ENCODE results near the gene CFAP46.
"Not testable (repeated sequence)": the region's sequence is repeated elsewhere in the genome, so short reads cannot be mapped to it uniquely, and the experiment has no call there.

The CFAP46 gene

DNA sequence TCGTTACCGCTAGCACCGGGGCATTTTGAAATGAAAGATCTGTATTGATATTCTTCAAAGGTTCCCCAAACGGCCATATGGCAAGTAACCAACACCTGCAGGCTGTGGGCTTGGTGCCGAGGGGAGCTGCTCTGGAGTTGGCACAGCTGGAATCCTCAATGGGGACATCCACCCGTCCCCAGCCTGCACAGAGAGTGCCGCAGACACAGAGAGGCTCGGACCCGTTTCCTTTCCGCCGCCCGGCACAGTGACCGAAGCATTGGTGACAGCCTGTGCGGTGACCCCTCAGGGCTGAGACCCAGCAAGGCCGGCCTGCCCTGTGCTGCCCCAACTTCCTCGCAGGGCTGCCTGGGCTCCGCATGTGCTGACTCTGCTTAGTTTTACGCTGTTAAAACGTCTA, 4.5 kb downstream of the CFAP46 start:
- Histone ChIP-seq H3K9me3 (ENCODE audit: control insufficient read depth, insufficient read depth, low read length) (no peaks in the 10 kb centered on the region), H3K36me3 (ENCODE audit: control insufficient read depth, insufficient read depth, low read length) (peaks cover under 1% of the 10 kb centered on the region), H3K27me3 (ENCODE audit: control insufficient read depth, insufficient read depth, low read length) (no peaks in the 10 kb centered on the region), H3K4me1 (ENCODE audit: control insufficient read depth, insufficient read depth, low read length) (no peaks in the 10 kb centered on the region), H3K4me3 (ENCODE audit: low read depth, low read length) (no peak overlapping the region), H3K9ac (ENCODE audit: low read depth, low read length) (no peak overlapping the region)

DNA sequence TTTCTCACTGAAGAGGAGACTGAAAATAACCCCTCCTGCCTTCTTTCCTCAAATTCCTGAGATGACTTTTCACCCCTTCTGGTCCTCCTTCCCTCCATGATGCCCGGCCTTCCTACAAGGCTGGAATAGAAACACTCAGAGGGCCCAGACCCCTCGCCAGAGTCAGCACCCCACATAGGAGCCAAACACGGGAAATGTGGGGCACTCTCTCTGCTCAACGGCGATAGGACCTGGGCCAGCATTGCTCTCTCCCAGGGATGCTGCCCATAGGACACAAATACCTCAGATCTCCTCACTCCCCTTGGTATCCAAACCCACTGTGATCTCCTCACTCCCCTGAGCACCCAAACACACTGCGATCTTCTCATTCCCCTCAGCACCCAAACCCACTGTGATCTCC, 7.4 kb downstream of the CFAP46 start:
- Histone ChIP-seq H3K9me3 (ENCODE audit: control insufficient read depth, insufficient read depth, low read length) (no peaks in the 10 kb centered on the region), H3K4me1 (ENCODE audit: control insufficient read depth, insufficient read depth, low read length) (no peaks in the 10 kb centered on the region), H3K9ac (ENCODE audit: low read depth, low read length) (no peak overlapping the region), H3K4me3 (ENCODE audit: low read depth, low read length) (no peak overlapping the region), H3K36me3 (ENCODE audit: control insufficient read depth, insufficient read depth, low read length) (peaks cover 2% of the 10 kb centered on the region), H3K27me3 (ENCODE audit: control insufficient read depth, insufficient read depth, low read length) (no peaks in the 10 kb centered on the region)

DNA sequence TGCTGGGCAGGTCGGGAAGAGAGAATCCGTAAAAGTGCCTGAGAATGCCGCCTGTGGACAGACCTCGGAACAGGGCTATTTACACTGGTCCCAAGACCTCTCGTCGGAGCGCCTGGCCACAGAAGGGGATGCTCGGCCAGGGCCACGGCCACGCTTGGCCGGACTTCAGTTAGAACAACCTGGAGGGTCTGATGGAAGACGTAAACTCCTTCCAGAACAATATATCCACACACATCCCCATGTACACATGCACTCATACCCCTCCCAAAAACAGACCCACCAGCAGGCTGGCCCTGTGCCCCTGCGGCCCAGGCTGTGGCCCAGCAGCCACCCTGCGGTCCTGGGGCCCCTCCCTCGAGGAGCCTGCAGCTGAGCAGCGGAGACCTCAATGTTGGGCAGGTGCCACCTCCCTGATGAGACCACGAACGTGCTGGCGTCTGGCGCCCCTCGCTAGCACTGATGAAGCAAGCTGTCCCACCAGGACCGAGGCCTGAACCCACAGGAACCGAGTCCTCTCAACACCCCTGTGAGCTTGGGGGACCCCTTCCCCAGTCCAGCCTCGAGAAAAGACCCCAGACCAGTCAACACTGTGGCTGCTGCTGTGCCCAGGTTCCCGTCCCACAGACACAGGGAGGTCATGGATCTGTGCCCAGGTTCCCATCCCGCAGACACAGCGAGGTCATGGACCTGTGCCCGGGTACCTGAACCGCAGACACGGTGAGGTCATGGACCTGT, 8.9 kb downstream of the CFAP46 start:
- H3K4me1 ChIP-seq (ENCODE audit: control insufficient read depth, insufficient read depth, low read length): no peaks in the 10 kb centered on the region
- no peak overlapping the region for H3K4me3 ChIP-seq (ENCODE audit: low read depth, low read length)
- H3K9ac ChIP-seq (ENCODE audit: low read depth, low read length): no peak overlapping the region
- H3K27me3 ChIP-seq (ENCODE audit: control insufficient read depth, insufficient read depth, low read length): no peaks in the 10 kb centered on the region
- H3K9me3 ChIP-seq (ENCODE audit: control insufficient read depth, insufficient read depth, low read length): no peaks in the 10 kb centered on the region
- H3K36me3 ChIP-seq (ENCODE audit: control insufficient read depth, insufficient read depth, low read length): peaks cover 5% of the 10 kb centered on the region

DNA sequence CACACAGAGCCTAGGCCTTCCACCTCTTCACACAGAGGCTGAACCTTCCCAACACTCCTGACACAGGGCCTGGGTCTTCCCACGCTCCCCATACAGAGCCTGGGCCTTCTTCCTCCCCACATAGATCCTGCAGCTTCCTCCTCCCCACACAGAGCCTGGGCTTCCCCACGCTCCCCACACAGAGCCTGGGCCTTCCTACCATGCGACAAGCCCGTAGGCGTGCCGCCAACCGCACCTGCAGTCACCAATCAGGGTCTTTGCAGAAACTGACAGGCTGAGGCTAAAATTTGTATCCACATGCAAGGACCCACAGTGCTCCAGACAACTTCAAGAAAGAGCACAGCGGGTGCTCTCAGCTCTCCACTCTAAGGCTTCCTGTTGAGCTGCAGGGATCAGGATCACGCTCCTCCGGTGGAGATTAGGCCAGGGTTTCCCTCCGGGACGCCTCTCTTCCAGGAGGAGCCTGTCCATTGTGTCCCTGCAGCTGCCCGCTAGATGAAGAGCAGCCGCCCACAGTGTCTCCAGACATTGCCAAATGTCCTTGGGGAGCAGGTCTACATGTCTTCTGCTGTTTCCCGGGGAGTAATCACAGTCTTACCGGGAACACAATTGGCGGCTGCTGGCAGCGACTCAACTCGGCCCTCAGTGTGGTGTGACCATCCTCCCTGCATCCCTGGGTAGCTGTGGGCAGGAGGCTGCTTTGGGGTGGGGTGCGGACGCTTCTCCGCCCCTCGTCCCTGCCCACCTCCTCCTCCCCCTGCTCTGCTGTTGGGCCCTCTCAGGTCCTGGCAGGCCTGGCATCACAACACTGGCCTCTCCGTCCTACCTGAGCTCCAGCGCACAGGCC, 9.7 kb downstream of the CFAP46 start:
- H3K27me3 ChIP-seq (ENCODE audit: control insufficient read depth, insufficient read depth, low read length): no peaks in the 10 kb centered on the region
- no peak overlapping the region for H3K4me3 ChIP-seq (ENCODE audit: low read depth, low read length)
- H3K9me3 ChIP-seq (ENCODE audit: control insufficient read depth, insufficient read depth, low read length): no peaks in the 10 kb centered on the region
- H3K36me3 ChIP-seq (ENCODE audit: control insufficient read depth, insufficient read depth, low read length): peaks cover 5% of the 10 kb centered on the region
- no peak overlapping the region for H3K9ac ChIP-seq (ENCODE audit: low read depth, low read length)
- no peaks in the 10 kb centered on the region for H3K4me1 ChIP-seq (ENCODE audit: control insufficient read depth, insufficient read depth, low read length)

DNA sequence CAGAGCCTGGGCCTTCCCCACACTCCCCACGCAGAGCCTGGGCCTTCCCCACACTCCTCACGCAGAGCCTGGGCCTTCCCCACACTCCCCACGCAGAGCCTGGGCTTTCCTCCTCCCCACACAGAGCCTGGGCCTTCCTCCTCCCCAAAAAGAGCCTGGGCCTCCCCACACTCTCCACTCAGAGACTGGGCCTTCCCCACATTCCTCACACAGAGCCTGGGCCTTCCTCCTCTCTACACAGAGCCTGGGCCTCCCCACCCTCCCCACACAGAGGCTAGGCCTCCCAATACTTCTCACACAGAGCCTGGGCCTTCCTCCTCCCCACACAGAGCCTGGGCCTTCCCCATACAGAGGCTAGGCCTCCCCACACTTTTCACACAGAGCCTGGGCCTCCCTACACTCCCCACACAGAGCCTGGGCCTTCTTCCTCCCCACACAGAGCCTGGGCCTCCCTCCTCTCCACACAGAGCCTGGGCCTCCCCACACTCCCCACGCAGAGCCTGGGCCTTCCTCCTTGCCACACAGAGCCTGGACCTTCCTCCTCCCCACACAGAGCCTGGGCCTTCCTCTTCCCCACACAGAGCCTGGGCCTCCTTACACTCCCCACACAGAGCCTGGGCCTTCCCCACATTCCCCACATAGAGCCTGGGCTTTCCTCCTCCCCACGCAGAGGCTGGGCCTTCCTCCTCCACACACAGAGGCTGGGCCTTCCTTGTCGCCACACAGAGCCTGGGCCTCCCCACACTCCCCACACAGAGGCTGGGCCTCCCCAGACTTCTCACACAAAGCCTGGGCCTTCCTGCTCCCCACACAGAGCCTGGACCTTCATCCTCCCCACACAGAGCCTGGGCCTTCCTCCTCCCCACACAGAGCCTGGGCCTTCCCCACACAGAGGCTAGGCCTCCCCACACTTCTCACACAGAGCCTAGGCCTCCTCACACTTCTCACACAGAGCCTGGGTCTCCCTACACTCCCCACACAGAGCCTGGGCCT, 10.8 kb downstream of the CFAP46 start:
- H3K27me3 ChIP-seq (ENCODE audit: control insufficient read depth, insufficient read depth, low read length); H3K4me3 ChIP-seq (ENCODE audit: low read depth, low read length); H3K4me1 ChIP-seq (ENCODE audit: control insufficient read depth, insufficient read depth, low read length); H3K36me3 ChIP-seq (ENCODE audit: control insufficient read depth, insufficient read depth, low read length); H3K9ac ChIP-seq (ENCODE audit: low read depth, low read length); H3K9me3 ChIP-seq (ENCODE audit: control insufficient read depth, insufficient read depth, low read length): not testable (repeated sequence)

DNA sequence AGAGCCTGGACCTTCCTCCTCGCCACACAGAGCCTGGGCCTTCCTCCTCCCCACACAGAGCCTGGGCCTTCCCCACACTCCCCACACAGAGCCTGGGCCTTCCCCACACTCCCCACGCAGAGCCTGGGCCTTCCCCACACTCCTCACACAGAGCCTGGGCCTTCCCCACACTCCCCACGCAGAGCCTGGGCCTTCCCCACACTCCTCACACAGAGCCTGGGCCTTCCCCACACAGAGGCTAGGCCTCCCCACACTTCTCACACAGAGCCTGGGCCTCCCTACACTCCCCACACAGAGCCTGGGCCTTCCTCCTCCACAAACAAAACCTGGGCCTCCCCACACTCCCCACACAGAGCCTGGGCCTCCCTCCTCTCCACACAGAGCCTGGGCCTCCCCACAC, 11.7 kb downstream of the CFAP46 start:
- not testable (repeated sequence) for H3K36me3 ChIP-seq (ENCODE audit: control insufficient read depth, insufficient read depth, low read length); H3K4me3 ChIP-seq (ENCODE audit: low read depth, low read length); H3K27me3 ChIP-seq (ENCODE audit: control insufficient read depth, insufficient read depth, low read length); H3K9ac ChIP-seq (ENCODE audit: low read depth, low read length); H3K9me3 ChIP-seq (ENCODE audit: control insufficient read depth, insufficient read depth, low read length); H3K4me1 ChIP-seq (ENCODE audit: control insufficient read depth, insufficient read depth, low read length)

DNA sequence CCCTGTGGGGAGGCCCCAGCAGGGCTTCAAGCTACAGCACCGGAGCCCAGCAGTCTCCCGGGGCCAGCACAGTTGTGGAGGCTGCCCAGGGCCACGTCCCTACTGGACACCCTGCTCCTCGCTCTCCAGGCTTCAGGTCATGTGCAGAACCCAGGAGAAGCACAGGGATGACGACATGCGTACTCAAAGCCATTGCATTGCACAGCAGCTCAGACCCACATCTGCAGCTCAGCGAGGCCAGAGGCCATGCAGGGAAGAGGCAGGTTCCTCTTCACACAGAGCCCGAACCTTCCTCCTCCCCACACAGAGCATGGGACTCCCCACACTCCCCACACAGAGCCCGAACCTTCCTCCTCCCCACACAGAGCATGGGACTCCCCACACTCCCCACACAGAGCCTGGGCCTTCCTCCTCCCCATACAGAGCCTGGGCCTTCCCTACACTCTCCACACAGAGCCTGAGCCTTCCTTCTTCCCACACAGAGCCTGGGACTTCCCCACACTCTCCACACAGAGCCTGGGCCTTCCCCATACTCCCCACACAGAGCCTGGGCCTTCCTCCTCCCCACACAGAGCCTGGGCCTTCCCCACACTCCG, 12.3 kb downstream of the CFAP46 start:
- H3K4me1 ChIP-seq (ENCODE audit: control insufficient read depth, insufficient read depth, low read length): no peaks in the 10 kb centered on the region
- H3K9ac ChIP-seq (ENCODE audit: low read depth, low read length): no peak overlapping the region
- no peaks in the 10 kb centered on the region for H3K27me3 ChIP-seq (ENCODE audit: control insufficient read depth, insufficient read depth, low read length)
- H3K36me3 ChIP-seq (ENCODE audit: control insufficient read depth, insufficient read depth, low read length): peaks cover 5% of the 10 kb centered on the region
- H3K4me3 ChIP-seq (ENCODE audit: low read depth, low read length): no peak overlapping the region
- no peaks in the 10 kb centered on the region for H3K9me3 ChIP-seq (ENCODE audit: control insufficient read depth, insufficient read depth, low read length)

DNA sequence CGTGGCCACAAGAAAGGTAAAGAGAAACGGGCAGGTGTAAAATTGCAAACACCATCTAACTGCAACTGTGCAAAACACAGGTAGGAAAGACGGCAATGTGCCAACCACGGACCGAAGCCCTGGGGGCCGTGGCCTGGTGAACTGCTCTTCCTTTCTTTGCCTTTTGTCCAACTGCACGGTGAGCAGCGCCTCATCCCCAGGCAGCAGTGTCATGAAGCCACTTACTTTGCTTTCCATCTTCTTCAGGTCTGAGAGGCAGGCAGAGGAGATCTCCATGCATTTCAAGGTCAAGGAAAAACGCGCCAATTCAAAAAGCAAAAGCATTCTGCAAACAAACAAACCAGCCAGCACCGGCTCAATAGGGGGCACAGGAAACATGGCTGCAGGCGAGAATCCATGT, 12.9 kb downstream of the CFAP46 start:
- H3K9me3 ChIP-seq (ENCODE audit: control insufficient read depth, insufficient read depth, low read length): no peaks in the 10 kb centered on the region
- no peak overlapping the region for H3K9ac ChIP-seq (ENCODE audit: low read depth, low read length)
- H3K4me3 ChIP-seq (ENCODE audit: low read depth, low read length): no peak overlapping the region
- no peaks in the 10 kb centered on the region for H3K27me3 ChIP-seq (ENCODE audit: control insufficient read depth, insufficient read depth, low read length)
- peaks cover 5% of the 10 kb centered on the region for H3K36me3 ChIP-seq (ENCODE audit: control insufficient read depth, insufficient read depth, low read length)
- H3K4me1 ChIP-seq (ENCODE audit: control insufficient read depth, insufficient read depth, low read length): no peaks in the 10 kb centered on the region

DNA sequence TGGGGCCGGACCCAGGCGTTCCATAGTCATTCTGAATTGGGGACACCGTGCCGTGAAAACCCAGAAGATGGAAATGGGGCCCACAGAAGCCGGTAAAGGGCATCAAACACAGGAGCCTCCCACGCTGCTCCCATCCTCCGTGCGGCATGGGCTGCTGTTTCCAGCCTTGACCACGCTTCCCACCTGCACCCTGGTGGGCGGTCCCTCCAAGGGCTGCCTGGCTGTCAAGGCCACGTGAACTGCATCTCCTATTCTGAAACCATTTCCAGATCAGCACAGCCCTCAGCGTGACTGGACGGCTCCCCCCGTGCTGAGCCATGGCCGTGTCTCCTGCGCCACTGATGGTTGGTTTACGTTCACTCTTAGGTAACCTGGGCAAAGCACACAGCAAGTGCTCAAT, 14.1 kb downstream of the CFAP46 start:
- Histone ChIP-seq H3K4me3 (ENCODE audit: low read depth, low read length) (no peak overlapping the region), H3K9ac (ENCODE audit: low read depth, low read length) (no peak overlapping the region), H3K27me3 (ENCODE audit: control insufficient read depth, insufficient read depth, low read length) (no peaks in the 10 kb centered on the region), H3K9me3 (ENCODE audit: control insufficient read depth, insufficient read depth, low read length) (no peaks in the 10 kb centered on the region), H3K36me3 (ENCODE audit: control insufficient read depth, insufficient read depth, low read length) (peaks cover 5% of the 10 kb centered on the region), H3K4me1 (ENCODE audit: control insufficient read depth, insufficient read depth, low read length) (no peaks in the 10 kb centered on the region)

DNA sequence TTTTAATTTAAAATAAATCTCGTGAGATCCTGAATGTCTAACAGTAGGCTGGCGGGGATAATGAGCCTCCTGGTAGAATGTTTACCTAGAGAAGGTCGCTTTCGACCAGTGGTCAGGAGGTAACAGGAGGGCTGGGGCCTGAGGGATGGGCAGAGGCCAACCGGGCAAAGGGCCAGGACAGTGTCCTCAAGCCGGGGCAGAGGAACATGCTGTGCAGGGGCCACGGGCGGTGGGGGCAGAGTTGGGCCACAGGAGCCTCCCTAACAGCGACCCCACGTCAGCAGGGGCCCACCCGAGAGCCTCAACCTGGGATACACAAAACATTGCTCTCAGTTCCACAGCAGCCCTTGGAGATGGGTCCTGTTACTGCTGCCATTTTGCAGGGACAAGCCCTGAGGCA, 14.5 kb downstream of the CFAP46 start:
- H3K4me3 ChIP-seq (ENCODE audit: low read depth, low read length): no peak overlapping the region
- H3K4me1 ChIP-seq (ENCODE audit: control insufficient read depth, insufficient read depth, low read length): no peaks in the 10 kb centered on the region
- H3K9me3 ChIP-seq (ENCODE audit: control insufficient read depth, insufficient read depth, low read length): no peaks in the 10 kb centered on the region
- no peak overlapping the region for H3K9ac ChIP-seq (ENCODE audit: low read depth, low read length)
- H3K36me3 ChIP-seq (ENCODE audit: control insufficient read depth, insufficient read depth, low read length): peaks cover 4% of the 10 kb centered on the region
- no peaks in the 10 kb centered on the region for H3K27me3 ChIP-seq (ENCODE audit: control insufficient read depth, insufficient read depth, low read length)

Data from iPS-15b (cell line).